GM06990 (cell line): ENCODE results near the gene ACOT8.

Source experiments
- DNase-seq: peaks from one replicate; pipeline ENCODE4 v3.0.0-alpha.2; 2011; ENCODE audit not compliant: insufficient read length; ENCODE audit errors: extremely low read depth
- H3K27me3 ChIP-seq: replicated peaks from 2 replicates; pipeline ENCODE4 v1.6.0; 2011; ENCODE audit warnings: low read length; ENCODE audit not compliant: control insufficient read depth, insufficient read depth
- H3K36me3 ChIP-seq: 2 replicates; pipeline ENCODE4 v1.5.1; 2011; ENCODE audit warnings: low read length; ENCODE audit not compliant: control insufficient read depth, insufficient read depth
- H3K4me3 ChIP-seq: replicated peaks from 2 replicates; pipeline ENCODE4 v1.5.1; 2011; ENCODE audit warnings: low read depth, mild to moderate bottlenecking, control low read depth, low read length
- TF ChIP-seq, protein P1 (sequence below): IDR thresholded peaks from 2 replicates; pipeline ENCODE4 v1.5.1; 2011; ENCODE audit warnings: low read length, control low read depth, mild to moderate bottlenecking, inconsistent platforms; ENCODE audit not compliant: insufficient read depth, poor library complexity, severe bottlenecking

ACOT8 gene

DNA sequence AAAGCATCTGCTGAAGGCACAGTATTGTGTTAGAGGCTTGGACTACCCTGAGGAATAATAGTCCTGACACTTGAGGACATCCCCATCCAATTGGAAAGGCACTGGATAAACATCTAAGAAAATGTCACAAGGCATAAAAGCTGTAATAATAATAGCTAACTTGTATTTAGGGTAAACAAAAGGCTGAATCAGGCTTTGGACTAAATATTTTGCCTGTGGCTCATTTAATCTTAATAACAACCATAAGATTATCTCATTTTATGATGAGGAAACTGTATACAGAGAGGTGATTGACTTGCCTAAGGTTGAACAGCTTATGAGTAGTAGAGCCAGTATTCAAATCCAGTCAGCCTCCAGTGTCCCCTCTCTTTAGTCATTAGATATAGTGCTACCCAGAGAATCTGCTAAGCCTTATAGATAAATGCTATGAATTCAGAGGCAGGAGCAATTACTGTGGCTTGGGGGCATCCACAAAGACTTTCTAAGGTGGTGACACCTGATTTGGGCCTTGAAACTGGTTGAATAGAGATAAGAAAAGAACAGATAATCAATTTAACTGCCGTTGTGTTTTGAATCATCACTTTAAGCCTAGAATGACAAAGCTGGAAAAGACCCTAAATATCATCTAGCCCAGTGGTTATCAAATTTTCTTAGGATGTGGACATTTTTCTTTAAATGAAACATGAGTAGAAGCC is 16.4 kb upstream of the ACOT8 start:
- Histone ChIP-seq H3K36me3 (peaks cover 5% of the 10 kb centered on the region), H3K27me3 (no peaks in the 10 kb centered on the region), H3K4me3 (no peak overlapping the region)
- DNase-seq: no peak
- TF ChIP-seq, protein P1, sequence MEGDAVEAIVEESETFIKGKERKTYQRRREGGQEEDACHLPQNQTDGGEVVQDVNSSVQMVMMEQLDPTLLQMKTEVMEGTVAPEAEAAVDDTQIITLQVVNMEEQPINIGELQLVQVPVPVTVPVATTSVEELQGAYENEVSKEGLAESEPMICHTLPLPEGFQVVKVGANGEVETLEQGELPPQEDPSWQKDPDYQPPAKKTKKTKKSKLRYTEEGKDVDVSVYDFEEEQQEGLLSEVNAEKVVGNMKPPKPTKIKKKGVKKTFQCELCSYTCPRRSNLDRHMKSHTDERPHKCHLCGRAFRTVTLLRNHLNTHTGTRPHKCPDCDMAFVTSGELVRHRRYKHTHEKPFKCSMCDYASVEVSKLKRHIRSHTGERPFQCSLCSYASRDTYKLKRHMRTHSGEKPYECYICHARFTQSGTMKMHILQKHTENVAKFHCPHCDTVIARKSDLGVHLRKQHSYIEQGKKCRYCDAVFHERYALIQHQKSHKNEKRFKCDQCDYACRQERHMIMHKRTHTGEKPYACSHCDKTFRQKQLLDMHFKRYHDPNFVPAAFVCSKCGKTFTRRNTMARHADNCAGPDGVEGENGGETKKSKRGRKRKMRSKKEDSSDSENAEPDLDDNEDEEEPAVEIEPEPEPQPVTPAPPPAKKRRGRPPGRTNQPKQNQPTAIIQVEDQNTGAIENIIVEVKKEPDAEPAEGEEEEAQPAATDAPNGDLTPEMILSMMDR: no peak

DNA sequence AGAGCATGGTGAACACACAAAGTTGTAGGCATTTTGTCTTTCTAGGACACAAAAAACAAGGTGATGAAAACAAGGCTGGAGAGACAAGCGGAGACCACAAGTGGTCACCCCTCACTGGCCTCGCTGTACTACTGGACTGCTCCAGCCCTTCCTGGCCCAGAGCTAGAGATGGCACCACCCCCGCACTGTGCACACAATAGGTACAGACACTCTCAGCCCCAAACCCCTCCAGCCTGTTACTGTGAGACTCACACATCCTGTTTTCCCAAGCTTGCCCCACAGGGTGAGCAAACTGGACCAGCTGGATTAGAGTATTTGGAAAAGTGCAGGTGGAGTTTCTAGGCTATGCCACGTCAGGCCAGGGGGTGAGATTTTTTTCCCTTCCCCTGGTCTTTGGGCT is 15.4 kb upstream of the ACOT8 start:
- DNase-seq: no peak
- H3K36me3 ChIP-seq: no peaks in the 10 kb centered on the region; the same call in none of the 2 replicates
- H3K27me3 ChIP-seq: no peaks in the 10 kb centered on the region
- no peak overlapping the region for H3K4me3 ChIP-seq
- TF ChIP-seq, protein P1: no peak

DNA sequence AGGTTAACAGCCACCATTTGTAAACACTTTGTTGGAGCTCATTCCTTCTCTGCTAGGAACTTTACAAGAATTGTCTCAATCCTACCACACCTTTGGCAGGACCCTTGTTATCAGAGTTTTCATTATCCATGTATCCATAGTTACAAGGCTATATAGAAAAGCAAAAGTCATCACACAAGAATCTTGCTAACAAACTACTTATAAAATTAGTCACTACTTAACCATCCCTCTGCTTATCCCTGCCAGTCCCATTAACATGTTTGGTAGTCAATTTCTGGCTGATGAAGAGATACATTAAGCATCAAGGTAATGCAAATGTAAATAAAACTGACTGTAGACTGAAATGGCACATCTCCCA is 10.6 kb upstream of the ACOT8 start:
- no peak for DNase-seq
- H3K36me3 ChIP-seq: no peaks in the 10 kb centered on the region; the same call in 1 of the 2 replicates
- TF ChIP-seq, protein P1: no peak
- no peaks in the 10 kb centered on the region for H3K27me3 ChIP-seq
- H3K4me3 ChIP-seq: no peak overlapping the region

DNA sequence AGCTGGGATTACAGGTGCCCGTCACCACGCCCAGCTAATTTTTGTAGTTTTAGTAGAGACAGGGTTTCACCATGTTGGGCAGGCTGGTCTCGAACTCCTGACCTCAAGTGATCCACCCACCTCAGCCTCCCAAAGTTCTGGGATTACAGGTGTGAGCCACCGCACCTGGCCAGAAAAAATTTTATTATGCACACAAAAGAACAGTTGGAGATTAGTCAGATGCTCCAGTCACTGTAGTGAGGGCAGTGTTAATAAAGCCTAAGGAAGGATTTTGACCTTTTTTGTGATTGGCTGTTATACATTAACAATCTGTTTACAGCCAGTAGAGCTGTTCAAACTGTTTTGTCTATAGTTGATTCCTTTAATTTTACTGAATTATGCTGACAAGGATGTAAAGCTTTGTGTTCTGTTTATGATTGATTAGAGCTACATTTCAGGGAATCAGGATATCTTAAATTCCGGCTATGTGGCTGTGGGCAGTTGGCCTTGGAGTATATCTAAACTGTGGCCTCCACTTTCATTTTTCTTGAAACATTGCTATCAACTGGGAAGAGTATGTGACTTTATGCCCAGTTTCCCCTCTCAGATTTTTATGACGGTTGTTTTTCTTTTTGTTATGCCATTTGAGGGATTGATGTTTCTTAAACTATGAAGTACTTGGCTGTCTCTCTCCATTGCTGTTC is 10.1 kb upstream of the ACOT8 start:
- Histone ChIP-seq H3K4me3 (no peak overlapping the region), H3K36me3 (no peaks in the 10 kb centered on the region), H3K27me3 (no peaks in the 10 kb centered on the region)
- TF ChIP-seq, protein P1: no peak
- no peak for DNase-seq

DNA sequence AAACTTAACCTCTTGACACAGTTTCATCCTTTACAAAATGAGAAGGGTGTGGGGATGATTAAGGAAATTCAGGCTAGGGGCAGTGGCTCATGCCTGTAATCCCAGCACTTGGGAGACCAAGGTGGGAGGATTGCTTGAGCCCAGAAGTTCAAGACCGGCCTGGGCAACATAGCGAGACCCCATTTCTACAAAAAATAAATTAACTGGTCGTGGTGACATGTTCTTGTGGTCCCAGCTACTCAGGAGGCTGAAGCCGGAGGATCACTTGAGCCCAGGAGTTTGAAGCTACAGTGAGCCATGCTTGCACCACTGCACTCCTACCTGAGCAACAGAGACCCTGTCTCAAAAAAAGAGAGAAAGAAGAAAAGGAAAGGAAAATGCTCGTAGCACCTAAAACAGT is 9.3 kb upstream of the ACOT8 start:
- TF ChIP-seq, protein P1: no peak
- no peaks in the 10 kb centered on the region for H3K27me3 ChIP-seq
- no peak for DNase-seq
- H3K4me3 ChIP-seq: no peak overlapping the region
- no peaks in the 10 kb centered on the region for H3K36me3 ChIP-seq
